Measurements from ENCODE around the gene FA2H. TPM values are rescaled to one million over a fixed set of nuclear protein-coding genes. Genes with fewer than 3 reads are reported as not detected.

FA2H gene
- total RNA-seq, 2 experiments from 2014 or later, result not detected

GRCh38 chr16:74731853-74732477 is 42.7 kb downstream of the FA2H start:
- peaks cover 7% of the 10 kb centered on the region for H3K4me1 Mint-ChIP-seq (ENCODE audit: low read depth)
- H3K9me3 Mint-ChIP-seq, result no peaks in the 10 kb centered on the region
- ATAC-seq (no peak), DNase-seq (no peak)
- ChIA-PET CTCF (interaction anchor here (0.7 kb wide), 1 partner anchor 12 kb away, joined by 3 read pairs; no protein-coding TSS in a partner anchor), POLR2A (no interaction called here)
- intact Hi-C loops (cut with micrococcal nuclease), result no loop called here
- H3K4me3 Mint-ChIP-seq, result no peak overlapping the region
- H3K36me3 Mint-ChIP-seq (ENCODE audit: low read depth), result no peaks in the 10 kb centered on the region
- no peak for TF ChIP-seq CTCF (IDR thresholded peaks at IDR 0.05)
- no peak overlapping the region for H3K27ac Mint-ChIP-seq
- no peaks in the 10 kb centered on the region for H3K27me3 Mint-ChIP-seq

- ChIA-PET CTCF (no interaction called here), POLR2A (no interaction called here)
- Mint-ChIP-seq H3K9me3 (peaks cover 3% of the 10 kb centered on the region), H3K36me3 (ENCODE audit: low read depth) (no peaks in the 10 kb centered on the region), H3K4me3 (no peak overlapping the region), H3K27me3 (no peaks in the 10 kb centered on the region), H3K4me1 (ENCODE audit: low read depth) (peaks cover 7% of the 10 kb centered on the region), H3K27ac (no peak overlapping the region)
- intact Hi-C loops (cut with micrococcal nuclease), result no loop called here
- DNase-seq (no peak), ATAC-seq (no peak)
- TF ChIP-seq CTCF (IDR thresholded peaks at IDR 0.05), result no peak
Measured at GRCh38 chr16:74729783-74730683, 44.6 kb downstream of the FA2H start.

- no peak for TF ChIP-seq CTCF (IDR thresholded peaks at IDR 0.05)
- H3K27me3 Mint-ChIP-seq, result no peaks in the 10 kb centered on the region
- H3K27ac Mint-ChIP-seq, result no peak overlapping the region
- ATAC-seq (no peak), DNase-seq (no peak)
- ChIA-PET POLR2A (no interaction called here), CTCF (interaction anchor here (0.9 to 2.3 kb wide), 6 partner anchors 10 to 206 kb away, joined by 3 to 21 read pairs (median 8); partner anchors contain the start of genes MLKL and RFWD3)
- peaks cover 3% of the 10 kb centered on the region for H3K9me3 Mint-ChIP-seq
- H3K4me3 Mint-ChIP-seq, result no peak overlapping the region
- H3K36me3 Mint-ChIP-seq (ENCODE audit: low read depth), result no peaks in the 10 kb centered on the region
- intact Hi-C loops (cut with micrococcal nuclease), result no loop called here
- peaks cover 7% of the 10 kb centered on the region for H3K4me1 Mint-ChIP-seq (ENCODE audit: low read depth)
Measured at GRCh38 chr16:74727903-74728302, 46.7 kb downstream of the FA2H start.

- Mint-ChIP-seq H3K4me3 (no peak overlapping the region), H3K27me3 (no peaks in the 10 kb centered on the region), H3K27ac (no peak overlapping the region), H3K36me3 (ENCODE audit: low read depth) (no peaks in the 10 kb centered on the region), H3K9me3 (peaks cover 3% of the 10 kb centered on the region), H3K4me1 (ENCODE audit: low read depth) (peaks cover 7% of the 10 kb centered on the region)
- DNase-seq (peak; percentile 70), ATAC-seq (peak; percentile 45)
- intact Hi-C loops (cut with micrococcal nuclease), result no loop called here
- ChIA-PET CTCF (interaction anchor here (0.6 to 3.2 kb wide), 18 partner anchors 9 to 295 kb away, joined by 3 to 34 read pairs (median 4); partner anchors contain the start of genes MLKL and RFWD3), POLR2A (no interaction called here)
- peak; percentile 66 for TF ChIP-seq CTCF (IDR thresholded peaks at IDR 0.05)
Measured at GRCh38 chr16:74726716-74727115, 47.9 kb downstream of the FA2H start.

Measured in activated CD8-positive, alpha-beta T cell treated with anti-CD3 and anti-CD28 coated beads for 36 hours (primary cell).